RWPE2 (cell line): ENCODE measurements around the gene DNAJC1.

ENCODE experiments used
- ATAC-seq: fragments of 200-7000 bp; cut with Tn5 transposase; 3 replicates; pipeline ENCODE4 v1.9.1; 2021; ENCODE audit warnings: low read depth
- DNase-seq: peaks from one replicate; pipeline ENCODE4 v3.0.0-alpha.2; 2020; ENCODE audit warnings: low spot score
- H3K27ac ChIP-seq: fragments of 450-650 bp; 2 replicates; pipeline ENCODE4 v1.5.1; 2017; ENCODE audit warnings: mild to moderate bottlenecking; ENCODE audit not compliant: poor library complexity, severe bottlenecking
- H3K27me3 ChIP-seq: fragments of 250-450 bp; sonication (Bioruptor Pico); 2 replicates; pipeline ENCODE4 v1.5.1; 2021; ENCODE audit warnings: mild to moderate bottlenecking, moderate library complexity; ENCODE audit not compliant: insufficient read depth, poor library complexity, severe bottlenecking
- H3K36me3 ChIP-seq: fragments of 250-450 bp; sonication (Bioruptor Pico); 2 replicates; pipeline ENCODE4 v1.5.1; 2020; ENCODE audit warnings: low read depth, mild to moderate bottlenecking, moderate library complexity
- H3K4me1 ChIP-seq: fragments of 250-450 bp; sonication (Bioruptor Pico); 2 replicates; pipeline ENCODE4 v1.5.1; 2021; ENCODE audit warnings: mild to moderate bottlenecking, moderate library complexity; ENCODE audit not compliant: insufficient read depth, poor library complexity, severe bottlenecking
- H3K4me3 ChIP-seq: fragments of 250-450 bp; sonication (Bioruptor Pico); 2 replicates; pipeline ENCODE4 v1.5.1; 2021; ENCODE audit warnings: mild to moderate bottlenecking, moderate library complexity; ENCODE audit not compliant: severe bottlenecking
- H3K9me3 ChIP-seq: fragments of 250-450 bp; sonication (Bioruptor Pico); 2 replicates; pipeline ENCODE4 v1.5.1; 2021; ENCODE audit warnings: mild to moderate bottlenecking, moderate library complexity; ENCODE audit not compliant: severe bottlenecking
- TF ChIP-seq, protein P1 (sequence below): fragments of 450-650 bp; IDR thresholded peaks from one replicate; pipeline ENCODE4 v1.5.1; 2017; ENCODE audit warnings: mild to moderate bottlenecking, moderate library complexity; ENCODE audit not compliant: poor library complexity, severe bottlenecking

DNAJC1 gene

DNA sequence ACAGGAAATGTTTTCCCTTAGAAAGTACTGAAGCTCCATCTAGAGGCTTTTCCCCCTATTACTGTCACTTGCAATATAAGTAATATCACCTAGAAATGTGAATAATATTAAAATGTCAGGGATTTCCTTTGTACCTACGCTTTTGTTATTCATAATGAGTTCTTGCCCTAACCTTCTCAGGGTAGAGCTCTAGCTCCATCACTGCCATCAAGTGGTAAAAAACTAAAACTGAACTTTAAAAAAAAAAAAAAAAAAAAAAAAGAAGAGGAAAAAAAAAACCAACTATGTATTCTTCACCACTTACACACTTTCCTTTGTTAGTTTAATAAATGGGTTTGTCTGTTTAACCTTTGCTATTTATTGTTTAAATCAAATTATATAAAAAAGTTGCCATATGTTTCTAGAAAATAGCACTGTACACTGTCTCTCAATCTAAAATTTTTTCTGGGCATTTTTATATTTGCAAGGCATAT is 49.9 kb downstream of the DNAJC1 start:
- DNase-seq (no peak), ATAC-seq (peak; percentile 93)
- H3K4me3 ChIP-seq, result no peak overlapping the region
- TF ChIP-seq, protein P1, sequence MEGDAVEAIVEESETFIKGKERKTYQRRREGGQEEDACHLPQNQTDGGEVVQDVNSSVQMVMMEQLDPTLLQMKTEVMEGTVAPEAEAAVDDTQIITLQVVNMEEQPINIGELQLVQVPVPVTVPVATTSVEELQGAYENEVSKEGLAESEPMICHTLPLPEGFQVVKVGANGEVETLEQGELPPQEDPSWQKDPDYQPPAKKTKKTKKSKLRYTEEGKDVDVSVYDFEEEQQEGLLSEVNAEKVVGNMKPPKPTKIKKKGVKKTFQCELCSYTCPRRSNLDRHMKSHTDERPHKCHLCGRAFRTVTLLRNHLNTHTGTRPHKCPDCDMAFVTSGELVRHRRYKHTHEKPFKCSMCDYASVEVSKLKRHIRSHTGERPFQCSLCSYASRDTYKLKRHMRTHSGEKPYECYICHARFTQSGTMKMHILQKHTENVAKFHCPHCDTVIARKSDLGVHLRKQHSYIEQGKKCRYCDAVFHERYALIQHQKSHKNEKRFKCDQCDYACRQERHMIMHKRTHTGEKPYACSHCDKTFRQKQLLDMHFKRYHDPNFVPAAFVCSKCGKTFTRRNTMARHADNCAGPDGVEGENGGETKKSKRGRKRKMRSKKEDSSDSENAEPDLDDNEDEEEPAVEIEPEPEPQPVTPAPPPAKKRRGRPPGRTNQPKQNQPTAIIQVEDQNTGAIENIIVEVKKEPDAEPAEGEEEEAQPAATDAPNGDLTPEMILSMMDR, result peak; percentile 93
- no peaks in the 10 kb centered on the region for H3K36me3 ChIP-seq
- peaks cover 4% of the 10 kb centered on the region for H3K9me3 ChIP-seq
- no peak overlapping the region for H3K27ac ChIP-seq
- no peaks in the 10 kb centered on the region for H3K27me3 ChIP-seq
- H3K4me1 ChIP-seq, result peaks cover 5% of the 10 kb centered on the region

DNA sequence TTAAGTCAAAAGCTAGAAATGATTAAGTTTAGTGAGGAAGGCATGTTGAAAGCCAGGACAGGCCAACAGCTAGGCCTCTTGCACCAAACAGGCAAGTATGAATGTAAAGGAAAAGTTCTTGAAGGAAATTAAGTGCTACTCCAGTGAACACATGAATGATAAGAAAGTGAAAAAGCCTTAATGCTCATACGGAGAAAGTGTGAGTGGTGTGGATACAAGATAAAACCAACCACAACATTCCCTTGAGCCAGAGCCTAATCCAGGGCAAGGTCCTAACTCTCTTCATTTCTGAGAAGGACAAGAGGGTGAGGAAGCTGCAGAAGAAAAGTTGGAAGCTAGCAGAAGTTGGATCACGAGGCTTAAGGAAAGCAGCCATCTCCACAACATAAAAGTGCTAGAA is 53.0 kb downstream of the DNAJC1 start:
- Histone ChIP-seq H3K36me3 (no peaks in the 10 kb centered on the region), H3K27ac (no peak overlapping the region)

GRCh38 chr10:21946946-21947345 is 56.6 kb downstream of the DNAJC1 start:
- TF ChIP-seq, protein P1, result no peak
- Histone ChIP-seq H3K9me3 (peaks cover 4% of the 10 kb centered on the region), H3K27ac (no peak overlapping the region), H3K36me3 (no peaks in the 10 kb centered on the region), H3K4me3 (no peak overlapping the region), H3K27me3 (no peaks in the 10 kb centered on the region), H3K4me1 (peaks cover 8% of the 10 kb centered on the region)
- ATAC-seq (no peak), DNase-seq (no peak)

More for the DNA sequence above, 53.0 kb downstream of the DNAJC1 start:
- Histone ChIP-seq H3K9me3 (peaks cover 4% of the 10 kb centered on the region), H3K4me1 (peaks cover 3% of the 10 kb centered on the region), H3K27me3 (no peaks in the 10 kb centered on the region), H3K4me3 (no peak overlapping the region)
- ATAC-seq, result no peak
- no peak for DNase-seq
- TF ChIP-seq, protein P1, result no peak

GRCh38 chr10:21944727-21945386 is 58.7 kb downstream of the DNAJC1 start:
- H3K9me3 ChIP-seq, result no peaks in the 10 kb centered on the region
- TF ChIP-seq, protein P1, result no peak
- no peaks in the 10 kb centered on the region for H3K27me3 ChIP-seq
- ATAC-seq (no peak), DNase-seq (no peak)
- peaks cover 8% of the 10 kb centered on the region for H3K4me1 ChIP-seq
- H3K4me3 ChIP-seq, result no peak overlapping the region
- H3K27ac ChIP-seq, result no peak overlapping the region
- H3K36me3 ChIP-seq, result no peaks in the 10 kb centered on the region

DNA sequence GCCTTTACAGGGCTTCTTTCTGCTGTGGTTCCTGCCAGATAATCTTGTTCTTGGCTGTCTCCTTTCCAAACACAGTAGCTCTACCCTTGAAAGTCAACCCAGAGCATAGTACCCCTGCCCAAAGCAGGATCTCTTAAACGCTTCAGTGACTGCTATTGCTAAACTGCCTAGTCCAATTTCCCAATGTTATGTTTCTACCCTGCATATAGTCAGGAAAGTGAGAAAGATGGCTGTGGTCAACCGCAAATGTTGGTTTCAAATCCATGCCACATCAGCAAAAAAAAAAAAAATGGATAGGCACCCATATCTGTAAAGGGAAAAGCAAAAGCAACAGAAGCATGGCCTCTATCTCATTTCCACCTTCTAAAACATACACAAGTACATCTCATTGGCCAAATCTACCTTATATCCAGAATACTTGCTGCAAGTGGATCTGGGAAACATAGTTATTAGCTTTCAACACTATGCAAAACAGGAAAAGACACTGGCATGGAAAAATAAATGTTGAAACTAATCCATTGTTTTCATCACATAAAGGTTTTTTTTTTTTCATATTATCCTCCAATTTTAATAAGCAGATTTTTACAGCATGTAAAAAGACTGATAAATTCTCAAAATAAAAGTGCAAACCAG is 59.8 kb downstream of the DNAJC1 start:
- no peaks in the 10 kb centered on the region for H3K36me3 ChIP-seq
- H3K27me3 ChIP-seq, result no peaks in the 10 kb centered on the region
- H3K27ac ChIP-seq, result no peak overlapping the region
- no peak overlapping the region for H3K4me3 ChIP-seq
- no peak for DNase-seq
- TF ChIP-seq, protein P1, result no peak
- H3K9me3 ChIP-seq, result no peaks in the 10 kb centered on the region
- peaks cover 8% of the 10 kb centered on the region for H3K4me1 ChIP-seq
- no peak for ATAC-seq
